GM18858 (cell line): ENCODE data around the gene RASA1.
"Not testable (repeated sequence)": the region's sequence is repeated elsewhere in the genome, so short reads cannot be mapped to it uniquely, and the experiment has no call there.

Experiments used
- ATAC-seq: cut with Tn5 transposase; IDR thresholded peaks from one replicate; pipeline ENCODE4 v1.9.1; 2021; ENCODE audit not compliant: unreplicated experiment

The RASA1 gene

GRCh38 chr5:87278590-87279100 is 11.0 kb downstream of the RASA1 start:
- ATAC-seq, result no peak

- no peak for ATAC-seq
Observed at GRCh38 chr5:87282269-87282668, 14.6 kb downstream of the RASA1 start.

GRCh38 chr5:87287266-87287665 is 19.6 kb downstream of the RASA1 start:
- ATAC-seq, result not testable (repeated sequence)

GRCh38 chr5:87298692-87299362 is 31.1 kb downstream of the RASA1 start:
- ATAC-seq, result no peak

- ATAC-seq, result no peak
Observed at GRCh38 chr5:87300176-87300575, 32.5 kb downstream of the RASA1 start.

GRCh38 chr5:87300744-87301143 is 33.1 kb downstream of the RASA1 start:
- no peak for ATAC-seq

- ATAC-seq, result no peak
Observed at GRCh38 chr5:87302061-87302460, 34.4 kb downstream of the RASA1 start.

DNA sequence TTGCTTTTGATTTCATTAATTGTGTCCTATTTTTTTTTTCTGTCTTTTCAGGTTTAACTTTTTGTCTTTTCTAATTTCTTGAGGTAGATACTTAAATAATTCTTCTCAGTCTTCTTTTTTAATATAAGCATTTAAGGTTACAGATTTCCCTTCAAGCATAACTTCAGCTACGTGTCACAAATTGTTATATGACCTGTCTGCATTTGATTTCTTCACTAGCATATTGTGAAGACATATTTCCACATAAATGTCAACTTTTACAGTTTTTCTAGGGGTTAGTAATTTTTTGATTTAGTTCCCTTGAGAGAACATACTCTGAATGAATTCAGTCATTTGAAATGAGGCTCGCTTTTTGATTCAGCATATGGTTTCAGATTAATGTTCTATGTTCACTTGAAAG is 35.6 kb downstream of the RASA1 start:
- ATAC-seq, result no peak

DNA sequence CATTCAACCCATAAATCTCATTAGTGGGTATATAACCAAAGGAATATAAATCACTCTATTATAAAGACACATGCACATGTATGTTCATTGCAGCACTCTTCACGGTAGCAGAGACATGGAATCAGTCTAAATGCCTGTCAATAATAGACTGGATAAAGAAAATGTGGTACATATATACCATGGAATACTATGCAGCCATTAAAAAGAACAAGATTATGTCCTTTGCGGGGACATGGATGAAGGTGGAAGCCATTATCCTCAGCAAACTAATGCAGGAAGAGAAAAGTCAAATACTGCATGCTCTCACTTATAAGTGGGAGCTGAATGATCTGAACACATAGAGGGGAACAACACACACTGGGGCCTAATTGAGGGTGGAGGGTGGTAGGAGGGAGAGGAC is 38.4 kb downstream of the RASA1 start:
- not testable (repeated sequence) for ATAC-seq

GRCh38 chr5:87307796-87308423 is 40.2 kb downstream of the RASA1 start:
- ATAC-seq, result peak; percentile 77

- no peak for ATAC-seq
Observed at GRCh38 chr5:87311405-87312279, 44.0 kb downstream of the RASA1 start.

DNA sequence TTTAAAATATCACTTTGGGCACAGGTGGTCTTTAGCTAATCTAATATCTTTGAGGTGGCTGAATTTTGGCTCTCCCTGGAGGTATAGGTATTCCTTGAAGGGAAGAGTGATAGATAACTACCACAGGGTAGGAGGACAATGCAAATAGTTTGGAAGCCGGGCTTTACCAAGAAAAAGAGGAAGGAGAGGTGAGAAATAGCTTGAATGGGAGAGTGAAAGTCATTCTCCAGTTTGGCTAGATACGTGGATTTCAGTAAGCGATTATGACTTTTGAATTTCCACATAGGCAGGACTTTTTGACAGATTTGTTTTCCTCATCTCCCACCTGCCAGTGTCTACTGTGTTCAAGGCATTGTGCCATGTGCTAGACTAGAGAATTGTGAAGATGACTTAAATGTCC is 45.5 kb downstream of the RASA1 start:
- no peak for ATAC-seq

- ATAC-seq, result no peak
Observed at GRCh38 chr5:87319469-87319868, 51.8 kb downstream of the RASA1 start.

DNA sequence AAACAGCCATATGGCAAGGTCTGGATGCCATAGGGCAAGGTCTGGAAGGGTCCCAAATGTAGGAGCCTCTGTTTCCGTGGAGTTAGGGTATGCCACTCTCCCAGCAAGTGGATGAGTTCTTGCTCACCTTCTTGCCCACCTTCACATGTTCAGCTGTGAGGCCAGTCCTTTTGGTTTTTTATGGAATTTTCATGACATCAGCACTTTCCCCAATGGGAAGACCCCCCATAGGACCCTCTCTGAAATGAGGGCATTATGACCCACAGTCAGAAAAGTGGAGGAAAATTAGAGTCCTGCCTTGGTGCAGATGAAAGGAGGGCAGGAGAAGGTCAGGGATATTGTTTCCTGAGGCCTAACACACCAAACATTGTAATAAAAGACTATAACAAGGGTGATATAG is 53.9 kb downstream of the RASA1 start:
- ATAC-seq, result no peak

GRCh38 chr5:87322381-87322780 is 54.7 kb downstream of the RASA1 start:
- no peak for ATAC-seq

GRCh38 chr5:87327998-87328397 is 60.3 kb downstream of the RASA1 start:
- no peak for ATAC-seq

DNA sequence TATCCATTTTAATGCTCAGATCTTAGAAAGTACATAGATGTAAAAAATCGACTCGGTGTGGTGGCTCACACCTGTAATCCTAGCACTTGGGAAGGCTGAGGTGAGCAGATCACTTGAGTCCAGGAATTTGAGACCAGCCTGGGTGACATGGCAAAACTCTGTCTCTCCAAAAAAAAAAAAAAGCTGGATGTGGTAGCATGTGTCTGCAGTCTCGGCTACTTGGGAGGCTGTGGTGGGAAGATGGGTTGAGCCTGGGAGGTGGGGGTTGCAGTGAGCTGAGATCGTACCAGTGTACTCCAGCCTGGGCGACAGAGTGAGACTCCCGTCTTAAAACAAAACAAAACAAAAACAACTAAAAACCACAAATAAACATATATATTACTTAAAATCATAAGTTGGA is 61.4 kb downstream of the RASA1 start:
- ATAC-seq, result no peak

DNA sequence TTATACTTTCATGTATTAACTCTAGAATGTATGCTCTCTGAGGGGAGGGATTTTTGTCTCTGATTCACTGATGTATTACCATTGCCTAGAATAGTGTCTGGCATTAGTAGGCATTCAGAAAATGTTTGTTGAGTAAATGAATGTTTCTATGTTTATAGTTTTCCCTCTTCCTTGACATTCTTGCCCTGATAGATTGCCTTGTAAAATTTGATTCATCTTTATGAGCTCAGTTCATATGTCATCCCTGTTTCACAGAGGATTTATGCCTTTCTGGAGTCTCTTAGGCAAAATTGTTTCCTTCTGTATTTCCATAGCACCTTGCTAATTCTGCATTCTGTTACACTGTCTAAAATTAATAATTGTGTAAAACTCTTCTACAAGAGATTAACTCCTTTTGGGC is 72.3 kb downstream of the RASA1 start:
- no peak for ATAC-seq

DNA sequence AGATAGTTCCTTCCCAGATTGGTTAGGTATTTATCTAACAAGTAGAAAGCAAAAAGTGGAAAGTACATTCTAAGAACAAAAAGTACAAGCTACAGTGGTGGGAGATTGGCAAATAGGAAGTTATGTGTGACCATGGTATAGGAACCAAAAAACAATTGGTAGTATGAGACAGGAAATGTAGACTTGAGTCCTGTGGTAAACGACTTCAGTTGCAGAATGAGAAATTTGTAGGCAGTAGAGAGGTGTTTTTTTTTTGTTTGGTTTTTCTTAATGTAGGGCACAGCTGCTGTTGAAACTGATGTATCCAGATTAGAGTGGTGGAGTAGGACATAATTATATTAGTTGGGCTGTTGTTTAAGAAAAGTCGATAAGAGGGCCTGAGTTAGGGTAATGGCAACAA is 73.0 kb downstream of the RASA1 start:
- ATAC-seq, result peak; percentile 100

DNA sequence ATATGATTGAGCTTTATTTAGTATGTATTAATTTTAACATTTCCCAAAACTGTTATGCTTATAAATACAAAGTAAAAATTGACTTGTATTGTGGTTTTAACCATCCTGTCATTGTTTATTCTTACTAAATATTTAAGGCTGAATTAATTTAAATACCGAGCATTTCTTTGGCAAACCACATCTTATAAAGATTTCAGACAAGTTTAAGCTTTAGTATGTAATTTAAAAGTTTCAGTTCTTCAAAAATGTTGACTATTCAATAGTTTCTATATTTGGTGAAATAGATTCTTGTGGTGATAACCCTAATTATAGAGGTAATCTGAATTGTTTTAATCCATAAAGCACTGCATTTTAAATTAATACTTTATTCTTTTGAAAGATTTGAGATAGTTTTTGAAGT is 79.6 kb downstream of the RASA1 start:
- no peak for ATAC-seq

- no peak for ATAC-seq
Observed at GRCh38 chr5:87347841-87348240, 80.2 kb downstream of the RASA1 start.

DNA sequence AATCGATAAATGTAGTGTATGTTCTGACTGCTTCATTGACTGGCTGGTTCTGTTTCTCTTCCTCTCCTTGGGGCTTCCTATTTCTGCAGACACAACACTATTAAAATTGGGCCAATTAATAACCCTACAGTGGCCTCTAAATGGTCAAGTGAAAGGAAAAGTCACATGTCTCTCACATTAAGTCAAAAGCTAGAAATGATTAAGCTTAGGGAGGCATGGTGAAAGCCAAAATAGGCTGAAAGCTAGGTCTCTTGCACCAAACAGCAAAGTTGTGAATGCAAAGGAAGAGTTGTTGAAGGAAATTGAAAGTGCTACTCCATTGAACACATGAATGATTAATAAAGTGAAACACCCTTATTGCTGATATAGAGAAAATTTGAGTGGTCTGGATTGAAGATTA is 86.8 kb downstream of the RASA1 start:
- ATAC-seq, result peak; percentile 81
